IPS DF 19.7 (cell line): ENCODE results near the gene IGF2BP3.

Experiments
- DNase-seq: peaks from one replicate; pipeline ENCODE4 v3.0.0-alpha.2; 2013; ENCODE audit warnings: low read depth, low spot score

IGF2BP3 gene

DNA sequence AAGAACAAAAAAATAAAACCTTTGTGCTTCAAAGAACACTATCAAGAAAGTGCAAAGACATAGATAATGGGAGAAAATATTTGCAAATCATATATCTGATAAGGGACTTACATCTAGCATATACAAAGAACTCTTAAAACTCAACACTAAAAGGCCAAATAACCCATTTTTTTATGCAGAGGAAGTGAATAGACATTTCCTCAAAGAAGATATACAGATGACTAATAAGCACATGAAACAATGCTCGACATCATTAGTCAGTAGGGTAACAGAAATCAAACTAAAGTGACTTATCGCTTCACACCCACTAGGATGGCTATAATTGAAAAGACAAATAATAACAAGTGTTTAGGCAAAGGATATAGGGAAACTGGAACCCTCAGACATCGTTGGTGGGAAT lies 93.2 kb downstream of the IGF2BP3 start:
- no peak for DNase-seq

- DNase-seq: no peak
Measured at GRCh38 chr7:23373151-23374004, 96.9 kb downstream of the IGF2BP3 start.

- no peak for DNase-seq
Measured at GRCh38 chr7:23372611-23373010, 97.7 kb downstream of the IGF2BP3 start.

DNA sequence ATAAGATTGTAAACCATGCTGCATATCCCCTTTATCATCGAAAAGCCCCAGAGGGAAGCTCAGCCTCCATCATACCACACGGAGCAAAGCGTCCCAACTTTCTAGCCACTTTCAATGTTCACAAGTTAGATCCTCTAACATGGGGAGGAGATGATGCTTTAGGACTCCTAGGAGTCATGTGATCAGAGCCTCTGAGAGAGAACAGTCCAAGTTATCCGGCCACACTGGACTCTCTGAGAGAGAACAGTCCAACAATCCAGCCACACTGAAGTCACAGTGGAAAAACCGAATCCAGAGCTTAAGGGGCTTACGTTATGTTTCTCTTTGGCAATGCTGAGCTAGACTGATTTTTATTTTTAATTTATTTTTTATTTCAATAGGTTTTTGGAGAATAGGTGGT lies 98.6 kb downstream of the IGF2BP3 start:
- no peak for DNase-seq

GRCh38 chr7:23369695-23370404 lies 100.4 kb downstream of the IGF2BP3 start:
- no peak for DNase-seq

DNA sequence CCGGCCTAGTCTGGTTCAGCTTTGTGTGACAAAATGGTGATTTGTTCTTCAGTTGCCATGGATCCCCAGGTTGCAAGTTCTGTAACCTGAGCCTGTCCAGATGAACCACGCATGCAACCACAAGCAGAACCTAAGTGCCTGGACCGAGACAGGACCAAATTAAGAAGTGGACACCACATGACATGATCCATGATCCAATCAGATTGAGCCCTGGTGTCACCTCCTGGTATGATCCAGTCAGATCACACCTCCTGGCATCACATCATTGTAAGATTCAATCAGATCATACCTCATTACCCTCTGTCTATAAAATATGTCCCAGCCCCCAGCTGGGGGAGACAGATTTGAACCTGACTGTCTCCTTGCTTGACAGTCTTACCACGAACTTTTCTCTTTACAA lies 101.2 kb downstream of the IGF2BP3 start:
- DNase-seq: no peak

DNA sequence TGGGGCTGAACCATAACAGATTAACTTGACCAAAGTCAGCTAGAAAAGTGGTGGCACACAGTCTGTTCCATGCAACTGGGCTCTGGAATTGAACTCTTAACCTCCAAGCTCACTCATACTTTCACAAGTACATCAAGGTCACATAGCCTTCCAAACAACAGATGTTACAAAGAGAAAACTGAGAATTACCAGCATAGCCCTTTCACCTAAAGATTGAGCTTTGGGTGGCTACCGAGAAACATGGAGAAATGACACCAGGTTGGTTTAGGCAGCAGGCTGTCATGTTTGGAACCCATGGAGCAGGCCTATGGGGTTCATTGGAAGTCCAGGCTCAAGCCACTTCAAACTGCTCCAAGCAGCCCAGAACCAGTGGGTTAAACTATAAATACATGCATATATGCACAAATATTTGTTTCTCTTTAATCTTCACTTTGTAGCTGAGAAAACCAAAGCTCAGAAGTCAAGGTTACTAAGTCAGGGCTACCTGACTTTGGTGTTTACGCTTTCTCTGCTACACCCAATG lies 112.1 kb downstream of the IGF2BP3 start:
- no peak for DNase-seq

- DNase-seq: no peak
Measured at GRCh38 chr7:23357190-23358093, 112.8 kb downstream of the IGF2BP3 start.

- DNase-seq: no peak
Measured at GRCh38 chr7:23356726-23357125, 113.6 kb downstream of the IGF2BP3 start.

DNA sequence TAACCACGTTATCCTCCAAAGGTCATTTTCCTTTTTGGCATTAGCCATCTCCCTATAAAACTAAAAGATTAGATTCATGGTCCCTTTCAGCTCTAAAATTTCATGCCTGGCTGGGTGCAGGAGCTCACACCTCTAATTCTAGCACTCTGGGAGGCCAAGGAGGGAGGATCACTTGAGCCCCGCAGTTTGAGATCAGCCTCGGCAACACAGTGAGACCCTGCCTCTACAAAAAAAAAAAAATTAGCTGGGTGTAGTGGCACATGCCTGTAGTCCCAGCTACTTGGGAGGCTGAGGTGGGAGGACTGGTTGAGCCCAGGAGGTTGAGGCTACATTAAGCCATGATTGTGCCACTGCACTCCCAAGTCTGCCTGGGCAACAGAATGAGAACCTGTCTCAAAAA lies 114.1 kb downstream of the IGF2BP3 start:
- DNase-seq: no peak

GRCh38 chr7:23353172-23353571 lies 117.1 kb downstream of the IGF2BP3 start:
- DNase-seq: no peak

- DNase-seq: no peak
Measured at GRCh38 chr7:23350466-23350865, 119.8 kb downstream of the IGF2BP3 start.

DNA sequence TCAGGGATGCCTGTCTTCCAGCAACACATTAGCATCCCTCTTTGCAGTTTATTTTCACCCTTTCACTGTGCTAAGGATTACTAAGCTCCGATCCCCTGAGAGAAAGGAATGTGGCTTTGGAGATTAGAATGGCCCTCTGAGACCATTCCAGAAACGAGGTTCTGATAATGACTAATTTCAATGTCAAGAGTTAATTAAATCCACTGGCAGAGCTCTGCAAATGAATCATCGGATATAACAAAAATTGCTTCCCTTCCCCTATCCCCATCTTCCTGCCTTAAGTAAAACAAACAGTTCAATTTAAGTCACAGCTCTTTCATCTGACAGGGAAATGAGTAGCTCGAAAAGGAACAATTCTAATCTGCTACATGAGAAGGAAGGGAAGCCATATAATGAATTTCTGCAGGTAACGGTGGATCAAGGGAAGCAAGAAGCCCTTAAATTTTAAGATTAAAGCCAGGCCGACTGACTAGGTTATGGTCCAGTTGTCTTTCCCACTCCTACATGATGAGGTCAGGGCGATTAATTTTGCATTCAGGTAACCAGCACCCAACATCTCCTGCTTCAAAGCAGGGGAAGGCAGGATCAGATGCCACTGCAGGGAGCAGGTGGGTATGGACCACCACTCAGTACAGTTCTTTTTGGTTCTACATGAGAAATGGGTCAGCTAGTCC lies 120.7 kb downstream of the IGF2BP3 start:
- no peak for DNase-seq

GRCh38 chr7:23347682-23348180 lies 122.6 kb downstream of the IGF2BP3 start:
- DNase-seq: no peak

DNA sequence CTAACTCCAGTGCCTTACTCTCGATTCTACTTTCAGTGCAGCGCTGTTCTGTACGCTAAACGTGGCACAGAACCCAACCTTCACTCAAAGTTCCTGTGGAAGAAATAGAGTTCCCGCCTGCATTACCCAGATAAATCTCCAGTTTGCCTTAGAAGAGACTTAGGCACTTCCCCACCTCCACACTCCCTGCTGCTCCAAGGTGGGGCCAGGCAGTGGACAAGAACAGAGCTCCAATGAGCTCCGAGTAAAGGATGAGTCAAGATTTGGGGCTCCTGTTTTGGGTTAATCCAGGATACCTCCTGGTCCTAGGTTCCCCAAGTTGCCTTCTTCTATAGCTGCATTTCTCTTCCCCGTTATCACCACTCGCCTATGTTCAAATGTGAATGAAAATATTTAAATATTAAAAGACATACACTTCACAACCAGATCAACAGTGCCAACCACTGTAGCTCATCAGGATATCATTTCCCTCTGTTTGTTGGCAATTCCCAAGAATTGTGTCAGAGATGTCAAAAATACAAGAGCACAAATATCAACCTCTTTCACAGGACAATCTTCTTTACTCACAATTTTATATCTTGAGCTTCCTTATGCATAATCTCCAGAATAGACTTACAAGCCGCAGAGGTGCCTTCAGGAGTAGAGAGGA lies 123.1 kb downstream of the IGF2BP3 start:
- DNase-seq: no peak

GRCh38 chr7:23346316-23346715 lies 124.0 kb downstream of the IGF2BP3 start:
- no peak for DNase-seq

- no peak for DNase-seq
Measured at GRCh38 chr7:23345601-23346000, 124.7 kb downstream of the IGF2BP3 start.

GRCh38 chr7:23343806-23344475 lies 126.3 kb downstream of the IGF2BP3 start:
- DNase-seq: no peak

- DNase-seq: no peak
Measured at GRCh38 chr7:23343102-23343501, 127.2 kb downstream of the IGF2BP3 start.
